GM12891 (cell line): ENCODE results near the gene NACAD. TPM values are rescaled to one million over a fixed set of nuclear protein-coding genes. Genes with fewer than 3 reads are reported as not detected.
A peak's percentile ranks its signal among the peaks of the same experiment; 100 is the strongest.

Experiments used
- DNase-seq: peaks from one replicate; pipeline ENCODE4 v3.0.0; 2011; ENCODE audit warnings: low spot score; ENCODE audit not compliant: insufficient read length
- FAIRE-seq: peaks from 2 replicates; lab custom pipeline; 2011; peaks lifted over from hg19 to GRCh38; lab: Jason Lieb, UNC
- PAX5 ChIP-seq: IDR thresholded peaks from 2 replicates; pipeline ENCODE4 v1.6.1; 2011; ENCODE audit warnings: low read length, moderate library complexity, mild to moderate bottlenecking; ENCODE audit not compliant: insufficient read depth, severe bottlenecking
- POLR2A ChIP-seq: IDR thresholded peaks from 2 replicates; pipeline ENCODE4 v1.6.1; 2011; ENCODE audit warnings: low read depth, low read length, control low read depth
- POLR2AphosphoS5 ChIP-seq: IDR thresholded peaks from 2 replicates; pipeline ENCODE4 v1.6.1; 2011; ENCODE audit warnings: low read depth, low read length, control low read depth
- POU2F2 ChIP-seq: IDR thresholded peaks from 2 replicates; pipeline ENCODE4 v1.6.1; 2011; ENCODE audit warnings: low read depth, mild to moderate bottlenecking, control low read depth, low read length, moderate library complexity
- SPI1 ChIP-seq: IDR thresholded peaks from 2 replicates; pipeline ENCODE4 v1.6.1; 2011; ENCODE audit warnings: low read depth, low read length, control low read depth
- TAF1 ChIP-seq: IDR thresholded peaks from 2 replicates; pipeline ENCODE4 v1.6.1; 2011; ENCODE audit warnings: low read depth, low read length, control low read depth
- polyA plus RNA-seq: library from polyadenylated mRNA; unstranded; fragments of >200 nt; gene quantifications from one replicate; pipeline ENCODE4 v1.2.1, GENCODE V29; 2012; ENCODE audit warnings: low read depth, missing spikeins, inconsistent platforms; ENCODE audit not compliant: missing spikeins

The NACAD gene, protein sequence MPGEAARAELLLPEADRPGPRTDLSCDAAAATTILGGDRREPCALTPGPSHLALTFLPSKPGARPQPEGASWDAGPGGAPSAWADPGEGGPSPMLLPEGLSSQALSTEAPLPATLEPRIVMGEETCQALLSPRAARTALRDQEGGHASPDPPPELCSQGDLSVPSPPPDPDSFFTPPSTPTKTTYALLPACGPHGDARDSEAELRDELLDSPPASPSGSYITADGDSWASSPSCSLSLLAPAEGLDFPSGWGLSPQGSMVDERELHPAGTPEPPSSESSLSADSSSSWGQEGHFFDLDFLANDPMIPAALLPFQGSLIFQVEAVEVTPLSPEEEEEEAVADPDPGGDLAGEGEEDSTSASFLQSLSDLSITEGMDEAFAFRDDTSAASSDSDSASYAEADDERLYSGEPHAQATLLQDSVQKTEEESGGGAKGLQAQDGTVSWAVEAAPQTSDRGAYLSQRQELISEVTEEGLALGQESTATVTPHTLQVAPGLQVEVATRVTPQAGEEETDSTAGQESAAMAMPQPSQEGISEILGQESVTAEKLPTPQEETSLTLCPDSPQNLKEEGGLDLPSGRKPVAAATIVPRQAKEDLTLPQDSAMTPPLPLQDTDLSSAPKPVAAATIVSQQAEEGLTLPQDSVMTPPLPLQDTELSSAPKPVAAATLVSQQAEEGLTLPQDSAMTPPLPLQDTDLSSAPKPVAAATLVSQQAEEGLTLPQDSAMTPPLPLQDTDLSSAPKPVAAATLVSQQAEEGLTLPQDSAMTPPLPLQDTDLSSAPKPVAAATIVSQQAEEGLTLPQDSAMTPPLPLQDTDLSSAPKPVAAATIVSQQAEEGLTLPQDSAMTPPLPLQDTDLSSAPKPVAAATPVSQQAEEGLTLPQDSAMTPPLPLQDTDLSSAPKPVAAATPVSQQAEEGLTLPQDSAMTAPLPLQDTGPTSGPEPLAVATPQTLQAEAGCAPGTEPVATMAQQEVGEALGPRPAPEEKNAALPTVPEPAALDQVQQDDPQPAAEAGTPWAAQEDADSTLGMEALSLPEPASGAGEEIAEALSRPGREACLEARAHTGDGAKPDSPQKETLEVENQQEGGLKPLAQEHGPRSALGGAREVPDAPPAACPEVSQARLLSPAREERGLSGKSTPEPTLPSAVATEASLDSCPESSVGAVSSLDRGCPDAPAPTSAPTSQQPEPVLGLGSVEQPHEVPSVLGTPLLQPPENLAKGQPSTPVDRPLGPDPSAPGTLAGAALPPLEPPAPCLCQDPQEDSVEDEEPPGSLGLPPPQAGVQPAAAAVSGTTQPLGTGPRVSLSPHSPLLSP (N-terminal part only)
- polyA plus RNA-seq = 0.03 TPM

DNA sequence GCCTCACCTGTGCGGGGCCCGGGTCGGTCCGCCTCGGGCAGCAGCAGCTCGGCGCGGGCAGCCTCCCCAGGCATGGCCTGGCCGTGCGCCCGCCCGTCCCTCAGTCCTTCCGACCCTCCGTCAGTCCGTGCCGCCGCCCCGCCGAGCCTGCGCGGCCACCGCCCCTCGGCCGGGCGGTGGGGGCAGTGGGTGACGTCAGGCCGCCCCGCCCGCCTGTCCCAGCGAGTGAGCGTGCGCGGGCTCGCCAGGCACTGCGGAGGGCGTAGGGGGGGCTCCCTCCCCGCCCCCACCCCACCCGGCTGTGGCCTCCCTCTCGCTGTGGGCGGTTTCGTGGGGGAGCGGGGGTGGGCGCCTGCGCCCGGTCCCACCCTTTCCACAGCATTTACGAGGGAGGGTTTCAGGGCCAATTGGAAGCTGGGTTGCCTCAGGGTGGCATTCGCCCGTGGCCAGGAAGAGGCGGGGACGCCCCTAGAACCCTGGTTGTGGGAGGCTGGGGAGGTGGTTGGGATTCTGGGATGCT is at the start of gene NACAD:
NACAD (minus strand) TSS at position 149 of the 520 bp plus-strand sequence; CDS start at position 74, 75 bp downstream.
- DNase-seq (no peak), FAIRE-seq (no peak)
- TF ChIP-seq POLR2AphosphoS5 (no peak), TAF1 (no peak), PAX5 (no peak), POLR2A (no peak), POU2F2 (no peak), SPI1 (no peak)

DNA sequence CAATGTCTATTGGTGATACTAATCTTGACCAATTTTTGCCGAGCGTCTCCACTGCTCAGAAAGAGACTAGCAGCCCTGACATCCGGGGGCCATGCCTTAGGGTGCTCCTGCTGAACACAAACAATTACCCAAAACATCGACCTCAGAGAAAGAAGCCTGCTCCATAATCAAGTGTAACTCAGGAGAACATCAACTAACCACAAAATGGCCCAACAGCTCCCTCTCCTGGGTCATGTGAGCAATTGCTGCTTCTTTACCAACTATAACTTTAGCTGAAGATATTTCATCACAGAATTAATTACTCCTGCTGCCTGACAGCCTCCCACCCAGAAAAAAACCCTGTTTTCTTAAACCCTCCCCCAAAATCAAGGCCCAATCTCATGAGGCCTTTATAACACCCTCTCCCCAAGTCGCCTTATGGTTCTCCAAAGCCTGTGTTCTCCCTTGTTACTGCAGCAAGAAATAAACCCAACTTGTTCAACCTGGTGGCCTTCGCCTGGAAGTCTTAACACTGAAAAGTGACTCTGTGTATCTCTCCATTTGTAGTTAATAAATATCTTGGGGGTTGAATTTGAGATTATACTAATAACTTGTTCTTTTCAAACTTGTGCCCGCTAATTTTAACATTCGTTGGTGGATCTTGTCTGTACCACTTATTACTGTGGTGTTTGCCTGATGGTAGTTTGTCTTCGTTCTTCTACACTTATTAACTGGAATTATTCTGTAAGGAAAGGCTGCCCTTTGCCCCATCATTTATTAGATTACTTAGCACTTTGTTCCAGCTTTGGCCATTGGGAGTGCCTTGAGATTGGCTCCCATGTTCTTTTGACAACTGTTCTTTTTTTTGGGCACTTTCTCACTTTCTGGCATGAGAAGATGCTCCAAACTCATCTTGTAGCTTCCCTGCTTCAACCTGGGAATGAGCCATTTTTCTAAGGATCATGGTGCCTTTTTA is 47.6 kb upstream of the NACAD start:
- FAIRE-seq (peak; percentile 90), DNase-seq (peak; percentile 70)
- no peak for TF ChIP-seq POLR2AphosphoS5
- no peak for TF ChIP-seq POLR2A
- no peak for TF ChIP-seq SPI1

- no peak for FAIRE-seq
These were observed 45.1 kb upstream of the NACAD start for GRCh38 chr7:45133877-45134276.

GRCh38 chr7:45133352-45133751 is 44.6 kb upstream of the NACAD start:
- TF ChIP-seq SPI1 (no peak), POU2F2 (no peak), TAF1 (no peak), PAX5 (no peak), POLR2A (no peak), POLR2AphosphoS5 (no peak)
- FAIRE-seq (no peak), DNase-seq (no peak)

More at GRCh38 chr7:45133877-45134276, 45.1 kb upstream of the NACAD start:
- DNase-seq = no peak
- TF ChIP-seq SPI1 (no peak), PAX5 (no peak), POLR2A (no peak), POLR2AphosphoS5 (no peak), POU2F2 (no peak), TAF1 (no peak)

DNA sequence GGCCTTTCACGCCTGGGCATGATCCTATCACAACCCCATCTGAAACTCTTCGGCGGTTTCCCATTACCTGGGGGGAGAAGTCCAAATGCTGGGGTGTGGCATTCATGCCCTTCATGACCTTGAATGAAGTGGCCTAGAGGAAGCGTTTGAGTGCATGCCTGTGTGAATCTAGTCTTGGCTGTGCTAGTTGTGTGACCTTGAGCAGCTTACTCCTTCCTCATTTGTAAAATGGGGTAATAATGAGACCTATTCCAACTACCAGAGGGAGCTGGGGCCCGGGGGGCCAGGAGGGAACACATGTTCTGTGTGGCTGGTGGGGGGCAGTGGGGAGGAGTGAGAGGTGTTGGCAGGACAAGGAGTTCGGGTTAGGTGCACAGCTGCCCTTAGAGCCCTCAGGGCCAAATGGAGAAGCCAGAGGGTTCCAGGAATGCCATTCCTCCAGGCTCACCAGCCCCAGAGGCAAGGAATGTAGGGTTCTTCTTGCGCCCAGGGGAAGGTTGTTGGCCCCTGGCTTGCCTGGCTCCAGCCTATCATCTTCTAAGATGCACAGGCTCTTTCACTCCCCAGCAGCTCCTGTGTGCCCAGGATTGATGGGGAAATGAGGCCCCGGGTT is 44.0 kb upstream of the NACAD start:
- FAIRE-seq (no peak), DNase-seq (no peak)

DNA sequence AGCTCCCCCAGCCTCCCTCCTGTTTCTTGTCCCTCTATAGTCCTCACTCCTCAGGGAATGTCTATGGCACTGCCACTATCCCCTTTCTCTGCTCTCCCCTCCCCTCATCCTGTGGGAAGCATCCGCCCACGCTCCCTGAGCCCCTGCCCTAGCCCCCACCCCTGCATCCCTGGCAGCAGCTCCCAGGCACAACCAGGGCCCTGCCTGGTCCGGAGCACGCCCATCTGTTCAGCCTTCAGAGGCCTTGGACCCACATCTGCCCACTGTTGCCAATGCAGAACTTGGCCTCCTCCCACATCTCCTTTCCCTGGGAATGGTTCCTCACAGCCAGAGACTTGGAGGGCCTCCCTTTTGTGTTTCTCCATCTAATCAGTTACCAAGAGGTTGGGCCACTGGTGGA is 43.1 kb upstream of the NACAD start:
- no peak for DNase-seq
- no peak for FAIRE-seq
- TF ChIP-seq SPI1 (no peak), POLR2A (no peak), PAX5 (no peak)

More for the DNA sequence above, 44.0 kb upstream of the NACAD start:
- TF ChIP-seq POLR2A = no peak
- TF ChIP-seq POLR2AphosphoS5 = no peak
- no peak for TF ChIP-seq TAF1
- TF ChIP-seq PAX5 = no peak
- TF ChIP-seq POU2F2 = no peak
- TF ChIP-seq SPI1 = no peak

GRCh38 chr7:45130910-45131309 is 42.1 kb upstream of the NACAD start:
- TF ChIP-seq TAF1 = no peak
- TF ChIP-seq POU2F2 = no peak
- TF ChIP-seq POLR2A = no peak
- TF ChIP-seq POLR2AphosphoS5 = no peak
- no peak for TF ChIP-seq PAX5
- TF ChIP-seq SPI1 = no peak
- FAIRE-seq = no peak
- DNase-seq = no peak

- FAIRE-seq = no peak
- TF ChIP-seq POU2F2 (no peak), PAX5 (no peak), POLR2AphosphoS5 (no peak), TAF1 (no peak), POLR2A (no peak), SPI1 (no peak)
These were observed 41.1 kb upstream of the NACAD start for GRCh38 chr7:45129906-45130305.

More at GRCh38 chr7:45129906-45130305, 41.1 kb upstream of the NACAD start:
- DNase-seq = no peak
